Measurements from ENCODE around the gene DOK1. TPM values are rescaled to one million over a fixed set of nuclear protein-coding genes. Genes with fewer than 3 reads are reported as not detected.

Gene DOK1
- total RNA-seq, 1 donor from 2014 or later: 35.7 TPM

GRCh38 chr2:74515981-74516633, 38.4 kb upstream of the DOK1 start:
- no peak overlapping the region for H3K4me3 ChIP-seq (ENCODE audit: low read depth, low read length)
- no peak for TF ChIP-seq CTCF (conservative IDR thresholded peaks at IDR 0.05; ENCODE audit: low read depth, low read length)
- DNase-seq (ENCODE audit: low read depth): no peak

DNA sequence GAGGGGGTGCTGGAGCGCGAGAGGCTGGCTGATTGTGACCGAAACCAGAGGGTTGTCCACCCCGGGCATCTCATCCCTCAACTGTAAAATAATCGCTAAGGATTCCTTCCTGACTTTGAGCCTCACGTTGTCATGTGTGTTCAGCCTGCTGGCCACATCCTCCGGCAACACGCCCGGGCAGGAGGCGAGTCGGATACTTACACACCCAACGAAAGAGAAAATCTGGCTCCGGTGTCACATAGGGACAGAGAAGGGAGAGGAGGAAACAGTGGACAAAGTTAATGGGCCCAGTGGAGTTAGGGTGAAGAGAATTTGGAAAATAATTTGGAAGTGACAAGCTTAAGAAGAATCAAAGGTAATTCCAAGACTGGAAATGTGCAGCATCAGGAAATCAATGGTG, 37.9 kb upstream of the DOK1 start:
- no peak for TF ChIP-seq CTCF (conservative IDR thresholded peaks at IDR 0.05; ENCODE audit: low read depth, low read length)
- no peak overlapping the region for H3K4me3 ChIP-seq (ENCODE audit: low read depth, low read length)
- no peak for DNase-seq (ENCODE audit: low read depth)

GRCh38 chr2:74522516-74522915, 32.0 kb upstream of the DOK1 start:
- no peak for DNase-seq (ENCODE audit: low read depth)
- no peak for TF ChIP-seq CTCF (conservative IDR thresholded peaks at IDR 0.05; ENCODE audit: low read depth, low read length)
- no peak overlapping the region for H3K4me3 ChIP-seq (ENCODE audit: low read depth, low read length)

DNA sequence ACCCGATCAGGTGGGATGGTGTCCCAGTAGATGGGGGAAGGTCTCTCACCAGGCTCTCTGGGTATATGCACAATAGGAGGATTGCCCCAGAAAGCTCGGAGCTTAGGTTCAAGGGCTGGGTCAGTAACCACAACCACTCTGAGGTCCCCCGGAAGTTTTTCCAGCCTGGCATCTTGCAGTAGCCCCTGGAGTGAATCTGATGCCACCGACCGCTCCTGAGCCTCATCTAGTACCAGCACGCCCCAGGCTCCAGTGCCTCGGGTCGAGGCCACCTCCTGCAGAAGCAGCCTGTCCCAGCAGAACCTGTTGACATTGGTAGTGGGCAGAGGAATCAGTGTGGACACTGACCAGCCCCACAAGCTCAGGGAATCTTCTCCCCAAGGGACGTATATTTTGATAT, 30.5 kb upstream of the DOK1 start:
- no peak overlapping the region for H3K4me3 ChIP-seq (ENCODE audit: low read depth, low read length)
- no peak for DNase-seq (ENCODE audit: low read depth)
- no peak for TF ChIP-seq CTCF (conservative IDR thresholded peaks at IDR 0.05; ENCODE audit: low read depth, low read length)

GRCh38 chr2:74524955-74525716, 29.4 kb upstream of the DOK1 start:
- no peak for TF ChIP-seq CTCF (conservative IDR thresholded peaks at IDR 0.05; ENCODE audit: low read depth, low read length)
- no peak for DNase-seq (ENCODE audit: low read depth)
- H3K4me3 ChIP-seq (ENCODE audit: low read depth, low read length): no peak overlapping the region

DNA sequence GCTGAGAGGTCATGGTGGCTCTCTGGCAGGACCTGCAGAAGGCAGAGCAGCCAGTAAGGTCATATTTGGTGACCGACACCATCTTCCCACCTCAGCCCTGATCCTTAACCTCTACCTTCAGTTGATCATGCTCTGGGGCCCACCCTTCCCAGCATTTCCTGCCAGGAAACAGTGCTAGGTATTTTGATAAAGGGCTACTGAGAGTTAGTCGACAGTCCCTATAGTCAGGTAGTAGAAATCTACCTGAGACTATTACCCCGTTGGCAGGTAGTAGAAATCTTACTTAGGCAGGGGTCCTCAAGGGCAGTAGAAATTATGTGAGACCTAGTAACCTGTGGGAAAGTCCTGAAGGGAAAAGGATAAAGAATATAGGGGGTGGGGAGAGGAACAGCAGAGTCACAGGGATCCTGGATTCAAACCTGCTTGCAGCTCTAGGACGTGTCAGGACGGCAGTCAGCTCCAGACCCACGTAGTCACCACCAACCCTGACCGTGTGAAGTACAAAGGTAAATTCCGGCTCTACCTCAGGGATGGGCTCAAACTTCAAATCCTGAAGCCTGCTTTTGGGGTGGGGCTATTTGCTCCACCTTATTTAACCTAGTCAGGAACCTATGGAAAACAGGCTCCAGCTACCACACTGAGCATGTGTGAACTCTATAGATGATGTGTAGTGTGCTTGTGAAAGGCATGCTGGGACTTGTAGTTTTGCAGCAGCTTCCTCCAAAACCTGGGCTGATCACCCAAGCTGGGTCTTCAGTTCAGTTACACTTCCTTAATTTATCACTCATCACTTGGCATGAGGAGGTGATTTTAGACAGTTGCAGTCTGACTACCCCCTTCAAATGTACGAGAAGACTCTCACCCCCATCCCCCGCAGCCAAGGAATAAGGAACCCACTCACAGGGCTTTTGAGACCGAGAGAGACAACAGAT, 28.5 kb upstream of the DOK1 start, which contains the start of gene DQX1:
TSS of gene DQX1 (minus strand) at position 515 of the 932 bp plus-strand sequence. CDS start at position 13, 502 bp downstream.
- no peak for DNase-seq (ENCODE audit: low read depth)
- H3K4me3 ChIP-seq (ENCODE audit: low read depth, low read length): no peak within 1 kb of the TSS
- no peak for TF ChIP-seq CTCF (conservative IDR thresholded peaks at IDR 0.05; ENCODE audit: low read depth, low read length)
